ENCODE data around the gene ART1.
"Not testable (repeated sequence)": the region's sequence is repeated elsewhere in the genome, so short reads cannot be mapped to it uniquely, and the experiment has no call there.

The ART1 gene

GRCh38 chr11:3644817-3645235, at the start of gene ART1:
Gene ART1 (plus strand): TSS chr11:3645128. CDS start chr11:3659214, 14,086 bp downstream.
- no peak for DNase-seq

GRCh38 chr11:3597743-3598142, 47.2 kb upstream of the ART1 start:
- DNase-seq = not testable (repeated sequence)

- DNase-seq = not testable (repeated sequence)
Observed at GRCh38 chr11:3600201-3600600, 44.7 kb upstream of the ART1 start.

GRCh38 chr11:3604167-3604566, 40.8 kb upstream of the ART1 start:
- DNase-seq = no peak

- no peak for DNase-seq
Observed at GRCh38 chr11:3605283-3605662, 39.7 kb upstream of the ART1 start.

- DNase-seq = no peak
Observed at GRCh38 chr11:3605771-3606203, 39.1 kb upstream of the ART1 start.

GRCh38 chr11:3609416-3610265, 35.3 kb upstream of the ART1 start:
- peak; percentile 9 to 44 for DNase-seq

GRCh38 chr11:3610846-3611245, 34.1 kb upstream of the ART1 start:
- DNase-seq = no peak

- no peak for DNase-seq
Observed at GRCh38 chr11:3611976-3612678, 32.8 kb upstream of the ART1 start.

- no peak for DNase-seq
Observed at GRCh38 chr11:3613998-3614741, 30.8 kb upstream of the ART1 start.

GRCh38 chr11:3614742-3615171, 30.2 kb upstream of the ART1 start:
- peak; percentile 32 to 46 for DNase-seq

GRCh38 chr11:3615998-3616397, 28.9 kb upstream of the ART1 start:
- no peak for DNase-seq

GRCh38 chr11:3616721-3617460, 28.0 kb upstream of the ART1 start:
- DNase-seq = no peak

GRCh38 chr11:3617990-3618389, 26.9 kb upstream of the ART1 start:
- no peak for DNase-seq

- DNase-seq = no peak
Observed at GRCh38 chr11:3622521-3622920, 22.4 kb upstream of the ART1 start.

- DNase-seq = no peak
Observed at GRCh38 chr11:3623121-3623520, 21.8 kb upstream of the ART1 start.

GRCh38 chr11:3623767-3624458, 21.0 kb upstream of the ART1 start:
- no peak for DNase-seq

GRCh38 chr11:3626250-3626960, 18.5 kb upstream of the ART1 start:
- DNase-seq = no peak

GRCh38 chr11:3627291-3627690, 17.6 kb upstream of the ART1 start:
- DNase-seq = no peak

- no peak for DNase-seq
Observed at GRCh38 chr11:3631331-3631730, 13.6 kb upstream of the ART1 start.

GRCh38 chr11:3632070-3632660, 12.8 kb upstream of the ART1 start:
- no peak for DNase-seq

Measured in activated CD4-positive, alpha-beta T cell treated with anti-CD3 and anti-CD28 coated beads for 4 hours (primary cell).